ENCODE data around the gene SEC61A2. TPM values are rescaled to one million over a fixed set of nuclear protein-coding genes. Genes with fewer than 3 reads are reported as not detected.

The SEC61A2 gene
- total and polyA plus RNA-seq, 10 of the 15 experiments (the other 5 are each of a cell fraction or from before 2014, with no cell fraction given): 3.0 to 36.2 (median 8.6) TPM

DNA sequence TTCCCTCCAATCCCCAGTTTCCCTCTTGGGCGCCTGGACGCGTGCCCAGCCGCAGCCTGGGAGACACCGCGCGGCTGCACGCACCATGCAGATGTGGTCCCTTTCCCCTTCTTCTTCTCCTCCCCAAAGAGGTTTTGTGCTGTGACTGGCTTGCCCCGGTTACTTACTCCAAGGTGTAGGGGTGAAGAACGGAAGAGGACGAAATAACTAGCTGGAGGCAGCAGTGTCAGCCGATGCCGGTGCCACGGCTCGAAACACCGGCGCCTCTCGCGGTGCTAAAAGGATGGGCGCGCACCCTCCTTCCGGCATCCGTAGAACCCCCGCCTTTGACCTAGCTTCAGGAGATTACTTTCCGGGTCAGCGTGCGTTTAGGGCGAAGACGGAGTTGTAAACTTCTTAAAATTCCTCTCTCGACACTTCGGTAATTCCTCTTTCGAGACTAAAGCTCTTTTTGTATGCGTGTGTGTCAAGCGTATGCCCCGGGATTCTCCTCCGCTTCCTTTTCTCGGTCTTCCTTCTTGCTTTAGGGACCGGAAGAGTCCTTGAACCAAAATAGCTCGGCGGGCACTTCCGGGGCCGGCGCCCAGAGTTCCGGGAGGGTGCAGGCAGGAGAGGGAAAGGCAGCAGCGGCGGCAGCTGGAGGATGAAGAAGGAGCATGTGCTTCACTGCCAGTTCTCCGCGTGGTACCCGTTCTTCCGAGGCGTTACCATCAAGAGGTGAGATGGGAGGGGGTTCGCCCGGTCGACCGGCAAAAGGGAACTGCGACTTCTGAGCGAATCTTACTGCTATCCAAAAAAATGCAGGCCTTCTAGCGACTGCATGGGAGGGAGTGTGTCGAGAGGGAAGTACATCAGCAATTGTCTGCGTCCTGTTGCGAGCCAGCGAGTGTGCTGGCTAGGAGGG lies 66.4 kb downstream of the SEC61A2 start, which contains the start of the genes CDC123 and NUDT5 (continued):
- TF ChIP-seq, protein P1, sequence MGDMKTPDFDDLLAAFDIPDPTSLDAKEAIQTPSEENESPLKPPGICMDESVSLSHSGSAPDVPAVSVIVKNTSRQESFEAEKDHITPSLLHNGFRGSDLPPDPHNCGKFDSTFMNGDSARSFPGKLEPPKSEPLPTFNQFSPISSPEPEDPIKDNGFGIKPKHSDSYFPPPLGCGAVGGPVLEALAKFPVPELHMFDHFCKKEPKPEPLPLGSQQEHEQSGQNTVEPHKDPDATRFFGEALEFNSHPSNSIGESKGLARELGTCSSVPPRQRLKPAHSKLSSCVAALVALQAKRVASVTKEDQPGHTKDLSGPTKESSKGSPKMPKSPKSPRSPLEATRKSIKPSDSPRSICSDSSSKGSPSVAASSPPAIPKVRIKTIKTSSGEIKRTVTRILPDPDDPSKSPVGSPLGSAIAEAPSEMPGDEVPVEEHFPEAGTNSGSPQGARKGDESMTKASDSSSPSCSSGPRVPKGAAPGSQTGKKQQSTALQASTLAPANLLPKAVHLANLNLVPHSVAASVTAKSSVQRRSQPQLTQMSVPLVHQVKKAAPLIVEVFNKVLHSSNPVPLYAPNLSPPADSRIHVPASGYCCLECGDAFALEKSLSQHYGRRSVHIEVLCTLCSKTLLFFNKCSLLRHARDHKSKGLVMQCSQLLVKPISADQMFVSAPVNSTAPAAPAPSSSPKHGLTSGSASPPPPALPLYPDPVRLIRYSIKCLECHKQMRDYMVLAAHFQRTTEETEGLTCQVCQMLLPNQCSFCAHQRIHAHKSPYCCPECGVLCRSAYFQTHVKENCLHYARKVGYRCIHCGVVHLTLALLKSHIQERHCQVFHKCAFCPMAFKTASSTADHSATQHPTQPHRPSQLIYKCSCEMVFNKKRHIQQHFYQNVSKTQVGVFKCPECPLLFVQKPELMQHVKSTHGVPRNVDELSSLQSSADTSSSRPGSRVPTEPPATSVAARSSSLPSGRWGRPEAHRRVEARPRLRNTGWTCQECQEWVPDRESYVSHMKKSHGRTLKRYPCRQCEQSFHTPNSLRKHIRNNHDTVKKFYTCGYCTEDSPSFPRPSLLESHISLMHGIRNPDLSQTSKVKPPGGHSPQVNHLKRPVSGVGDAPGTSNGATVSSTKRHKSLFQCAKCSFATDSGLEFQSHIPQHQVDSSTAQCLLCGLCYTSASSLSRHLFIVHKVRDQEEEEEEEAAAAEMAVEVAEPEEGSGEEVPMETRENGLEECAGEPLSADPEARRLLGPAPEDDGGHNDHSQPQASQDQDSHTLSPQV (IDR thresholded peaks at IDR 0.05): no peak
- no peak for TF ChIP-seq NRF1 (conservative IDR thresholded peaks at IDR 0.05; ENCODE audit: low read depth, low read length)
- TF ChIP-seq CHD2 (IDR thresholded peaks at IDR 0.05; ENCODE audit: borderline replicate concordance, low read depth, low read length): peak; percentile 97
- TF ChIP-seq, protein P2, sequence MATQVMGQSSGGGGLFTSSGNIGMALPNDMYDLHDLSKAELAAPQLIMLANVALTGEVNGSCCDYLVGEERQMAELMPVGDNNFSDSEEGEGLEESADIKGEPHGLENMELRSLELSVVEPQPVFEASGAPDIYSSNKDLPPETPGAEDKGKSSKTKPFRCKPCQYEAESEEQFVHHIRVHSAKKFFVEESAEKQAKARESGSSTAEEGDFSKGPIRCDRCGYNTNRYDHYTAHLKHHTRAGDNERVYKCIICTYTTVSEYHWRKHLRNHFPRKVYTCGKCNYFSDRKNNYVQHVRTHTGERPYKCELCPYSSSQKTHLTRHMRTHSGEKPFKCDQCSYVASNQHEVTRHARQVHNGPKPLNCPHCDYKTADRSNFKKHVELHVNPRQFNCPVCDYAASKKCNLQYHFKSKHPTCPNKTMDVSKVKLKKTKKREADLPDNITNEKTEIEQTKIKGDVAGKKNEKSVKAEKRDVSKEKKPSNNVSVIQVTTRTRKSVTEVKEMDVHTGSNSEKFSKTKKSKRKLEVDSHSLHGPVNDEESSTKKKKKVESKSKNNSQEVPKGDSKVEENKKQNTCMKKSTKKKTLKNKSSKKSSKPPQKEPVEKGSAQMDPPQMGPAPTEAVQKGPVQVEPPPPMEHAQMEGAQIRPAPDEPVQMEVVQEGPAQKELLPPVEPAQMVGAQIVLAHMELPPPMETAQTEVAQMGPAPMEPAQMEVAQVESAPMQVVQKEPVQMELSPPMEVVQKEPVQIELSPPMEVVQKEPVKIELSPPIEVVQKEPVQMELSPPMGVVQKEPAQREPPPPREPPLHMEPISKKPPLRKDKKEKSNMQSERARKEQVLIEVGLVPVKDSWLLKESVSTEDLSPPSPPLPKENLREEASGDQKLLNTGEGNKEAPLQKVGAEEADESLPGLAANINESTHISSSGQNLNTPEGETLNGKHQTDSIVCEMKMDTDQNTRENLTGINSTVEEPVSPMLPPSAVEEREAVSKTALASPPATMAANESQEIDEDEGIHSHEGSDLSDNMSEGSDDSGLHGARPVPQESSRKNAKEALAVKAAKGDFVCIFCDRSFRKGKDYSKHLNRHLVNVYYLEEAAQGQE (IDR thresholded peaks at IDR 0.05; ENCODE audit: low read depth, low read length): no peak
- TF ChIP-seq, protein P3, sequence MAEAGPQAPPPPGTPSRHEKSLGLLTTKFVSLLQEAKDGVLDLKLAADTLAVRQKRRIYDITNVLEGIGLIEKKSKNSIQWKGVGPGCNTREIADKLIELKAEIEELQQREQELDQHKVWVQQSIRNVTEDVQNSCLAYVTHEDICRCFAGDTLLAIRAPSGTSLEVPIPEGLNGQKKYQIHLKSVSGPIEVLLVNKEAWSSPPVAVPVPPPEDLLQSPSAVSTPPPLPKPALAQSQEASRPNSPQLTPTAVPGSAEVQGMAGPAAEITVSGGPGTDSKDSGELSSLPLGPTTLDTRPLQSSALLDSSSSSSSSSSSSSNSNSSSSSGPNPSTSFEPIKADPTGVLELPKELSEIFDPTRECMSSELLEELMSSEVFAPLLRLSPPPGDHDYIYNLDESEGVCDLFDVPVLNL (IDR thresholded peaks at IDR 0.05; ENCODE audit: low read depth, low read length): no peak
- TF ChIP-seq SUPT20H (IDR thresholded peaks at IDR 0.05; ENCODE audit: borderline replicate concordance, control insufficient read depth, low read depth, low read length): no peak
- TF ChIP-seq KDM1A (IDR thresholded peaks at IDR 0.05; ENCODE audit: borderline replicate concordance): no peak
- TF ChIP-seq DPF2 (IDR thresholded peaks at IDR 0.05): peak; percentile 34; the same call in 1 of the 2 replicates
- no peak for TF ChIP-seq STAT1 (conservative IDR thresholded peaks at IDR 0.05)
- TF ChIP-seq ZNF384 (IDR thresholded peaks at IDR 0.05; ENCODE audit: borderline replicate concordance, low read depth, low read length): no peak
- TF ChIP-seq MYB (IDR thresholded peaks at IDR 0.05; ENCODE audit: borderline replicate concordance, low read depth, low read length): no peak; the same call in 1 of the 2 replicates
- TF ChIP-seq ZNF217 (IDR thresholded peaks at IDR 0.05): no peak
- TF ChIP-seq NR2C1 (IDR thresholded peaks at IDR 0.05): peak; percentile 100
- peak; percentile 66 for TF ChIP-seq YY1 (IDR thresholded peaks at IDR 0.05; ENCODE audit: low read depth, low read length)
- peak; percentile 76; the same call in 1 of the 2 replicates for TF ChIP-seq SIN3A (IDR thresholded peaks at IDR 0.05; ENCODE audit: low read depth, low read length)
- TF ChIP-seq TCF7 (IDR thresholded peaks at IDR 0.05; ENCODE audit: borderline replicate concordance): no peak; the same call in 1 of the 2 replicates
- TF ChIP-seq, protein P4, sequence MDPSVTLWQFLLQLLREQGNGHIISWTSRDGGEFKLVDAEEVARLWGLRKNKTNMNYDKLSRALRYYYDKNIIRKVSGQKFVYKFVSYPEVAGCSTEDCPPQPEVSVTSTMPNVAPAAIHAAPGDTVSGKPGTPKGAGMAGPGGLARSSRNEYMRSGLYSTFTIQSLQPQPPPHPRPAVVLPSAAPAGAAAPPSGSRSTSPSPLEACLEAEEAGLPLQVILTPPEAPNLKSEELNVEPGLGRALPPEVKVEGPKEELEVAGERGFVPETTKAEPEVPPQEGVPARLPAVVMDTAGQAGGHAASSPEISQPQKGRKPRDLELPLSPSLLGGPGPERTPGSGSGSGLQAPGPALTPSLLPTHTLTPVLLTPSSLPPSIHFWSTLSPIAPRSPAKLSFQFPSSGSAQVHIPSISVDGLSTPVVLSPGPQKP (IDR thresholded peaks at IDR 0.05; ENCODE audit: low read depth, low read length): peak; percentile 82
- no peak; the same call in 1 of the 2 replicates for TF ChIP-seq WRNIP1 (IDR thresholded peaks at IDR 0.05; ENCODE audit: borderline replicate concordance, low read depth, low read length)
- TF ChIP-seq MXI1 (IDR thresholded peaks at IDR 0.05; ENCODE audit: low read depth, low read length): peak; percentile 68
- peak; percentile 95 for TF ChIP-seq POLR2A (IDR thresholded peaks at IDR 0.05; ENCODE audit: low read depth, low read length)
- TF ChIP-seq CBFB (IDR thresholded peaks at IDR 0.05; ENCODE audit: low read depth): no peak; the same call in none of the 2 replicates
